ENCODE results near the gene STK32C. TPM values are rescaled to one million over a fixed set of nuclear protein-coding genes. Genes with fewer than 3 reads are reported as not detected.

STK32C gene
- total RNA-seq, 2 donors from 2014 or later: 2.6 to 3.7 TPM

GRCh38 chr10:132175907-132176581, 131.7 kb downstream of the STK32C start:
- Histone ChIP-seq H3K4me3 (no peak overlapping the region), H3K36me3 (no peaks in the 10 kb centered on the region), H3K4me1 (peaks cover 0 to 14% of the 10 kb centered on the region in 2 donors), H3K9me3 (no peaks in the 10 kb centered on the region), H3K27ac (no peak overlapping the region), H3K27me3 (no peaks in the 10 kb centered on the region)
- TF ChIP-seq CTCF (IDR thresholded peaks at IDR 0.05): no peak
- DNase-seq (ENCODE audit: low spot score): no peak

- Histone ChIP-seq H3K4me1 (peaks cover 0 to 14% of the 10 kb centered on the region in 2 donors), H3K9me3 (no peaks in the 10 kb centered on the region), H3K36me3 (no peaks in the 10 kb centered on the region), H3K4me3 (no peak overlapping the region), H3K27me3 (no peaks in the 10 kb centered on the region), H3K27ac (no peak overlapping the region)
- no peak for TF ChIP-seq CTCF (IDR thresholded peaks at IDR 0.05)
- DNase-seq (ENCODE audit: low spot score): no peak
Observed at GRCh38 chr10:132175408-132175807, 132.3 kb downstream of the STK32C start.

- Histone ChIP-seq H3K4me3 (no peak overlapping the region), H3K27ac (no peak overlapping the region), H3K36me3 (no peaks in the 10 kb centered on the region), H3K4me1 (peaks cover 0 to 14% of the 10 kb centered on the region in 2 donors), H3K27me3 (no peaks in the 10 kb centered on the region), H3K9me3 (no peaks in the 10 kb centered on the region)
- no peak for DNase-seq (ENCODE audit: low spot score)
- no peak for TF ChIP-seq CTCF (IDR thresholded peaks at IDR 0.05)
Observed at GRCh38 chr10:132174237-132174636, 133.5 kb downstream of the STK32C start.

- Histone ChIP-seq H3K36me3 (no peaks in the 10 kb centered on the region), H3K27me3 (no peaks in the 10 kb centered on the region), H3K4me3 (no peak overlapping the region), H3K9me3 (no peaks in the 10 kb centered on the region), H3K4me1 (peaks cover 0 to 14% of the 10 kb centered on the region in 2 donors), H3K27ac (no peak overlapping the region)
- no peak for TF ChIP-seq CTCF (IDR thresholded peaks at IDR 0.05)
- no peak for DNase-seq (ENCODE audit: low spot score)
Observed at GRCh38 chr10:132173185-132173584, 134.6 kb downstream of the STK32C start.

- H3K4me1 ChIP-seq: peaks cover 0 to 14% of the 10 kb centered on the region in 2 donors
- no peaks in the 10 kb centered on the region for H3K27me3 ChIP-seq
- H3K9me3 ChIP-seq: no peaks in the 10 kb centered on the region
- no peaks in the 10 kb centered on the region for H3K36me3 ChIP-seq
- no peak for TF ChIP-seq CTCF (IDR thresholded peaks at IDR 0.05)
- DNase-seq (ENCODE audit: low spot score): no peak
- no peak overlapping the region for H3K27ac ChIP-seq
- no peak overlapping the region for H3K4me3 ChIP-seq
Observed at GRCh38 chr10:132172091-132173066, 135.4 kb downstream of the STK32C start.
